SK-N-MC (cell line): Measurements from ENCODE around the gene SERPINI1.

ENCODE experiments used
- EZH2 ChIP-seq: fragments of 200-600 bp; sonication (generic); IDR thresholded peaks from one replicate; pipeline ENCODE4 v1.6.1; 2017; ENCODE audit warnings: antibody characterized with exemption
- FOXP2 ChIP-seq: optimal IDR thresholded peaks from 2 replicates; pipeline ENCODE3; 2011; ENCODE audit warnings: mild to moderate bottlenecking, moderate library complexity; ENCODE audit not compliant: insufficient read depth; ENCODE audit errors: extremely low read length, control extremely low read depth
- POLR2AphosphoS5 ChIP-seq: IDR thresholded peaks from 2 replicates; pipeline ENCODE4 v1.6.1; 2012; ENCODE audit warnings: mild to moderate bottlenecking, low read depth, low read length, borderline replicate concordance

DNA sequence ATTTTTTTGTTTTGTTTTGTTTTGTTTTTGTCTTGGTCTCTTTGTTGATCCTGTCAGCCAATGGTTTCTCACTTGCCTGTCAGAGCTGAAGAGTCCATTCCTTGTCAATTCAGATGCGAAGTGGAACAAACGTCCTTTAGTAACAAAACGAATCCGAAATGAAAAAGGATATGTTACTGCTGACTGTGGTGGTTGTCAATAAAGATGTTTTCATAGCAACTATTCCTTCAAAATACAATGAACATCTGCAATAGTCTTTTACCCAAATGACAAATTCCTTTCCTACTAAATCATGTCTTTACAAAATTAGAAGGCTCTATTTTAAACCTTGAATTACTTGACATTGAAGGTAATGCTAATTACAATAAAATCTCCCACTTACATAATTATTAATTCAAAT, 134.7 kb downstream of the SERPINI1 start:
- TF ChIP-seq EZH2: no peak
- TF ChIP-seq FOXP2: no peak
- no peak for TF ChIP-seq POLR2AphosphoS5
